GM10266 (cell line): Measurements from ENCODE around the gene MITF.

ENCODE experiments used
- DNase-seq: peaks from one replicate; pipeline ENCODE4 v3.0.0; 2012; ENCODE audit errors: extremely low spot score
- CTCF ChIP-seq: IDR thresholded peaks from 2 replicates; pipeline ENCODE4 v1.5.1; 2012; ENCODE audit warnings: mild to moderate bottlenecking, low read depth; ENCODE audit not compliant: control insufficient read depth, insufficient read depth; ENCODE audit errors: missing control alignments

Gene MITF

GRCh38 chr3:69739204-69740102 lies at the start of gene MITF:
Gene MITF (plus strand): TSS chr3:69739464. CDS start chr3:69739598, 134 bp downstream.
- peak; percentile 88 for DNase-seq

GRCh38 chr3:69691860-69692259 lies 47.4 kb upstream of the MITF start:
- no peak for DNase-seq
- no peak for TF ChIP-seq CTCF

More at GRCh38 chr3:69739204-69740102, at the start of gene MITF:
- no peak for TF ChIP-seq CTCF

- DNase-seq: no peak
- TF ChIP-seq CTCF: no peak
These were observed 46.5 kb upstream of the MITF start for GRCh38 chr3:69692761-69693160.

- no peak for TF ChIP-seq CTCF
- DNase-seq: no peak
These were observed 43.8 kb upstream of the MITF start for GRCh38 chr3:69695443-69695842.

- no peak for DNase-seq
- no peak for TF ChIP-seq CTCF
These were observed 43.3 kb upstream of the MITF start for GRCh38 chr3:69695933-69696332.

- DNase-seq: no peak
- TF ChIP-seq CTCF: no peak
These were observed 42.9 kb upstream of the MITF start for GRCh38 chr3:69696367-69696766.

- DNase-seq: no peak
- TF ChIP-seq CTCF: no peak
These were observed 41.9 kb upstream of the MITF start for GRCh38 chr3:69697381-69697780.
